HL-60 (cell line): Measurements from ENCODE around the gene CHCHD1.

Source experiments
- POLR2AphosphoS5 ChIP-seq: IDR thresholded peaks from 2 replicates; pipeline ENCODE4 v1.6.1; 2012; ENCODE audit warnings: low read depth
- SPI1 ChIP-seq: IDR thresholded peaks from 2 replicates; pipeline ENCODE4 v1.6.1; 2012; ENCODE audit warnings: low read depth, mild to moderate bottlenecking, borderline replicate concordance
- TF ChIP-seq, protein P1 (sequence below): IDR thresholded peaks from one replicate; pipeline ENCODE4 v1.5.1; 2011; ENCODE audit warnings: low read length, control low read depth, inconsistent platforms; ENCODE audit not compliant: insufficient read depth
- TF ChIP-seq, protein P2 (sequence below): IDR thresholded peaks from 2 replicates; pipeline ENCODE4 v1.6.1; 2012; ENCODE audit warnings: low read depth; ENCODE audit not compliant: insufficient replicate concordance

DNA sequence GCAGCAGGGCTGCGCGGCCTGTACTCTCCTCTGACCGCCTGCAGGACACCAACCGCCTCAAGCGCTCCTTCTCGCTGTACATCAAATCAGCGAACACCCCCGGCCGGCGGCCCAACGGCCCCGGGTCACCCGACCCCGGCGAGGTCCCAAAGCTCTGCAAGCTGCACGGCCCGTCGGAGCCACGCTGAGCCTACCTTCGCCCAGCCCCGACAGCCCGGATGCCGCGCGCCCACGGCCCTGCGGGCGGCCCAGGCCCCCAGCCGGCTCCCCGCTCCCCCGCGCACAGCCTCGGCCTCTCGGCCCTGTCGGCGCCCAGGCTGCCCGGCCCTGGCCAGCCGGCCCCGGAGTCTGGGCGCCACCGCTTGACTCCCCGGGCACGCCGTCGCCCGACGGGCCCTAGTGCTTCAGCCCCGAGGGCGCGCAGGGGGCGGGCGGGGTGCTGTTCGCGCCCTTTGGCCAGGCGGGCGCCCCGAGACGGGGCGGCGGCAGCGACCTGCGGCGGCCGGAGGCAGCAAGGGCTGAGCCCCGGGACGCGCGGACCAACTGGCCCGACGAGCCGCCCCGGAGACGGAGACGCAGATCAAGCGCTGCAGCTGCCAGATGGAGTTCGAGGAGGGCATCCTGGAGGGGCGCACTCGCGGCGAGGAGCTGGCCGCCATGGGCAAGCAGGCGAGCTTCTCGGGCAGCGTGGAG, 48.8 kb upstream of the CHCHD1 start:
- TF ChIP-seq, protein P1, sequence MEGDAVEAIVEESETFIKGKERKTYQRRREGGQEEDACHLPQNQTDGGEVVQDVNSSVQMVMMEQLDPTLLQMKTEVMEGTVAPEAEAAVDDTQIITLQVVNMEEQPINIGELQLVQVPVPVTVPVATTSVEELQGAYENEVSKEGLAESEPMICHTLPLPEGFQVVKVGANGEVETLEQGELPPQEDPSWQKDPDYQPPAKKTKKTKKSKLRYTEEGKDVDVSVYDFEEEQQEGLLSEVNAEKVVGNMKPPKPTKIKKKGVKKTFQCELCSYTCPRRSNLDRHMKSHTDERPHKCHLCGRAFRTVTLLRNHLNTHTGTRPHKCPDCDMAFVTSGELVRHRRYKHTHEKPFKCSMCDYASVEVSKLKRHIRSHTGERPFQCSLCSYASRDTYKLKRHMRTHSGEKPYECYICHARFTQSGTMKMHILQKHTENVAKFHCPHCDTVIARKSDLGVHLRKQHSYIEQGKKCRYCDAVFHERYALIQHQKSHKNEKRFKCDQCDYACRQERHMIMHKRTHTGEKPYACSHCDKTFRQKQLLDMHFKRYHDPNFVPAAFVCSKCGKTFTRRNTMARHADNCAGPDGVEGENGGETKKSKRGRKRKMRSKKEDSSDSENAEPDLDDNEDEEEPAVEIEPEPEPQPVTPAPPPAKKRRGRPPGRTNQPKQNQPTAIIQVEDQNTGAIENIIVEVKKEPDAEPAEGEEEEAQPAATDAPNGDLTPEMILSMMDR = no peak
- TF ChIP-seq, protein P2, sequence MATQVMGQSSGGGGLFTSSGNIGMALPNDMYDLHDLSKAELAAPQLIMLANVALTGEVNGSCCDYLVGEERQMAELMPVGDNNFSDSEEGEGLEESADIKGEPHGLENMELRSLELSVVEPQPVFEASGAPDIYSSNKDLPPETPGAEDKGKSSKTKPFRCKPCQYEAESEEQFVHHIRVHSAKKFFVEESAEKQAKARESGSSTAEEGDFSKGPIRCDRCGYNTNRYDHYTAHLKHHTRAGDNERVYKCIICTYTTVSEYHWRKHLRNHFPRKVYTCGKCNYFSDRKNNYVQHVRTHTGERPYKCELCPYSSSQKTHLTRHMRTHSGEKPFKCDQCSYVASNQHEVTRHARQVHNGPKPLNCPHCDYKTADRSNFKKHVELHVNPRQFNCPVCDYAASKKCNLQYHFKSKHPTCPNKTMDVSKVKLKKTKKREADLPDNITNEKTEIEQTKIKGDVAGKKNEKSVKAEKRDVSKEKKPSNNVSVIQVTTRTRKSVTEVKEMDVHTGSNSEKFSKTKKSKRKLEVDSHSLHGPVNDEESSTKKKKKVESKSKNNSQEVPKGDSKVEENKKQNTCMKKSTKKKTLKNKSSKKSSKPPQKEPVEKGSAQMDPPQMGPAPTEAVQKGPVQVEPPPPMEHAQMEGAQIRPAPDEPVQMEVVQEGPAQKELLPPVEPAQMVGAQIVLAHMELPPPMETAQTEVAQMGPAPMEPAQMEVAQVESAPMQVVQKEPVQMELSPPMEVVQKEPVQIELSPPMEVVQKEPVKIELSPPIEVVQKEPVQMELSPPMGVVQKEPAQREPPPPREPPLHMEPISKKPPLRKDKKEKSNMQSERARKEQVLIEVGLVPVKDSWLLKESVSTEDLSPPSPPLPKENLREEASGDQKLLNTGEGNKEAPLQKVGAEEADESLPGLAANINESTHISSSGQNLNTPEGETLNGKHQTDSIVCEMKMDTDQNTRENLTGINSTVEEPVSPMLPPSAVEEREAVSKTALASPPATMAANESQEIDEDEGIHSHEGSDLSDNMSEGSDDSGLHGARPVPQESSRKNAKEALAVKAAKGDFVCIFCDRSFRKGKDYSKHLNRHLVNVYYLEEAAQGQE = no peak
- TF ChIP-seq POLR2AphosphoS5 = no peak
- TF ChIP-seq SPI1 = no peak
